GM13976 (cell line): ENCODE results near the gene TSSK3.
A peak's percentile ranks its signal among the peaks of the same experiment; 100 is the strongest.

Experiments used
- DNase-seq: peaks from one replicate; pipeline ENCODE4 v3.0.0; 2012; ENCODE audit warnings: low spot score
- in situ Hi-C: fragments of 300-500 bp; cut with MboI; formaldehyde crosslinking; loops from one replicate; pipeline ENCODE4 v1.12.0; 2022; ENCODE audit warnings: low sequenced_read_pairs, mixed read lengths, inconsistent platforms; ENCODE audit not compliant: unreplicated experiment
- TF ChIP-seq, protein P1 (sequence below): IDR thresholded peaks from 2 replicates; pipeline ENCODE4 v1.5.1; 2012; ENCODE audit warnings: borderline replicate concordance, mild to moderate bottlenecking; ENCODE audit not compliant: insufficient read depth; ENCODE audit errors: extremely low read depth, missing control alignments, control extremely low read depth

Gene TSSK3

DNA sequence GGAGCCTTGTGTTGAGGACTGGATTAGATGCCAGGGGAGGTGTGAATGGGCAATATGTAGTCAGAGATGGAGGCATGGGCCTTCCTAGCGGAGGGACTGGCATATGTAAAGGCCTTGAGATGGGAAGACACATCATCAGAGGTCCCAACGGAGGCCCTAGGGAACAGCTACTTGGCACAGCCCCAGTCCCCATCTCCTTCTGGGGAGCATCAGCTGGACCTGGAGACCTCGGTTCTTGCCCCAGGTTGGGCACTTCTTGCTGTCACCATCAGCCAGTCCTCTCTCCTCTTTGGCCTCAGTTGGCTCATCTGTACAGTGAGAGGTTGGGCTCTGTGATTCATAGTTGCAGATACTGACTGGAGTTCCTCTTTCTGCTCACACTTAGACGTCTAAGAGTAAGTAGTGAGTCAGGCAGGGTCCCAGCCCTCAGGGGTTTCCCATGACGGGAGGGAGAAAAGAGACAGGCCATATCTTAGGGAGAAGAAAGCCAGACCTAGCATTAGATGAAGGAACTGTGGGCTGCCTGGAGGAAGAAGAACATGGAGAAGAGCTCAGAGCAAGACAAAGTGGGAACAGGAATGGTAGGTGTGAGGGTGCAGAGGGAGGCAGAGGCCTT lies 22.9 kb upstream of the TSSK3 start:
- in situ Hi-C loops = no loop called here
- DNase-seq = peak; percentile 73
- TF ChIP-seq, protein P1, sequence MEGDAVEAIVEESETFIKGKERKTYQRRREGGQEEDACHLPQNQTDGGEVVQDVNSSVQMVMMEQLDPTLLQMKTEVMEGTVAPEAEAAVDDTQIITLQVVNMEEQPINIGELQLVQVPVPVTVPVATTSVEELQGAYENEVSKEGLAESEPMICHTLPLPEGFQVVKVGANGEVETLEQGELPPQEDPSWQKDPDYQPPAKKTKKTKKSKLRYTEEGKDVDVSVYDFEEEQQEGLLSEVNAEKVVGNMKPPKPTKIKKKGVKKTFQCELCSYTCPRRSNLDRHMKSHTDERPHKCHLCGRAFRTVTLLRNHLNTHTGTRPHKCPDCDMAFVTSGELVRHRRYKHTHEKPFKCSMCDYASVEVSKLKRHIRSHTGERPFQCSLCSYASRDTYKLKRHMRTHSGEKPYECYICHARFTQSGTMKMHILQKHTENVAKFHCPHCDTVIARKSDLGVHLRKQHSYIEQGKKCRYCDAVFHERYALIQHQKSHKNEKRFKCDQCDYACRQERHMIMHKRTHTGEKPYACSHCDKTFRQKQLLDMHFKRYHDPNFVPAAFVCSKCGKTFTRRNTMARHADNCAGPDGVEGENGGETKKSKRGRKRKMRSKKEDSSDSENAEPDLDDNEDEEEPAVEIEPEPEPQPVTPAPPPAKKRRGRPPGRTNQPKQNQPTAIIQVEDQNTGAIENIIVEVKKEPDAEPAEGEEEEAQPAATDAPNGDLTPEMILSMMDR = no peak

DNA sequence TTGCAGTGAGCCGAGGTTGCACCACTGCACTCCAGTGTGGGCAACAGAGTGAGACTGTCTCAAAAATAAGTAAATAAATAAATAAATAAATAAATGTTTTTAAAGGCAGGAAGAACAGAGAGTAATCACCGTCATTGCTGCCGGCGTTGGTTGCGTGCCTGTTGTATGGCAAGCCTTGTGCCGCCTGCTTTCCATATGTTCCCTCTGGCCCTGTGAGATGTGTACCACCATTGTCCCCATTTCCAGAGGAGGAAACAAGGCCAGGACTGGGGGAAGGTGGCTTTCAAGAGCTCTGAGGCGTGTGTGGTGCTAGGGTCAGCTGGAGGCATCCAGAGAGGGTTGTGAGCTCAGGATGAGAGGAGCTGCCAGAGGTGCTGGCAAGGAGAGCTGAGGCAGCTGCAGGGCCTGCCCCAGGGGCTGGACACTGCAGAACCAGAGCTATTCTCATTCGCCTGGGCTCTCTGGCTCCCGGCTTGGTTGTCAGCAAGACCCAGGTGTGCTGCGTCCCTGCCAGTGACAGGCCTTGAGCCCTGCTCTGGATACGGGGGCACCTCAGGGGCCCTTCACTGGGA lies 21.1 kb upstream of the TSSK3 start:
- in situ Hi-C loops = no loop called here
- no peak for DNase-seq
- TF ChIP-seq, protein P1 = no peak

DNA sequence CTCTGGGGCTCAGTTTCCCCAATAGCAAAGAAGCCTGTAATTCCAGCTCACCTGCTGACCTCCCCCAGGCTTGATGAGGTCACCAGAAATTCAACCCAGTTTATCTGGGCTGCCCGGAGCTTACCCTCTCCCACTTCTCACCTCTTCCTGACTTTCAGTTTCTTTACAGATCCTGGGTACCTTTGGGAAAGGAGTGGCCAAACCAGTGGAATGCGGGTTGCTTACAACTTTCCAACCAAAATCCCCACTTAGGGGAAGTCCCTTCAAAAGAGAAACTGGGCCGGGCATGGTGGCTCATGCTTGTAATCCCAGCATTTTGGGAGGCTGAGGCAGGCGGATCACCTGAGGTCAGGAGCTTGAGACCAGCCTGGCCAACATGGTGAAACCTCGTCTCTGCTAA lies 20.4 kb upstream of the TSSK3 start:
- in situ Hi-C loops = no loop called here
- no peak for DNase-seq
- TF ChIP-seq, protein P1 = no peak

DNA sequence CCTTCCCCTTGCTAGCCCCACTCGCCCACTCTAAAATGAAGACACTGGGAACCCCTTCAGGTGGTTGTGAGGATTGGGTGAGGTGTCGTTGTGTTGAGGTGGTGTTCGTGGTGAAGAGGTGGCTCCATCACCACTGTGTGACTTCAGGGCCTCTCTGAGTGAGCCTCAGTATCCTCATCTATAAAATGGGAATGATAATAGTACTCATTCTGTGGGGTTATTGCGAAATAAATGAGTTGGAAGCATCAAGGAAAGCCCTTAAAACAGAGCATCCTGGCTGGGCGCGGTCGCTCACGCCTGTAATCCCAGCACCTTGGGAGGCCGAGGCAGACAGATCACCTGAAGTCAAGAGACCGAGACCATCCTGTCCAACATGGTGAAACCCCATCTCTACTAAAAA lies 19.6 kb upstream of the TSSK3 start:
- no peak for DNase-seq
- in situ Hi-C loops = no loop called here
- TF ChIP-seq, protein P1 = no peak

DNA sequence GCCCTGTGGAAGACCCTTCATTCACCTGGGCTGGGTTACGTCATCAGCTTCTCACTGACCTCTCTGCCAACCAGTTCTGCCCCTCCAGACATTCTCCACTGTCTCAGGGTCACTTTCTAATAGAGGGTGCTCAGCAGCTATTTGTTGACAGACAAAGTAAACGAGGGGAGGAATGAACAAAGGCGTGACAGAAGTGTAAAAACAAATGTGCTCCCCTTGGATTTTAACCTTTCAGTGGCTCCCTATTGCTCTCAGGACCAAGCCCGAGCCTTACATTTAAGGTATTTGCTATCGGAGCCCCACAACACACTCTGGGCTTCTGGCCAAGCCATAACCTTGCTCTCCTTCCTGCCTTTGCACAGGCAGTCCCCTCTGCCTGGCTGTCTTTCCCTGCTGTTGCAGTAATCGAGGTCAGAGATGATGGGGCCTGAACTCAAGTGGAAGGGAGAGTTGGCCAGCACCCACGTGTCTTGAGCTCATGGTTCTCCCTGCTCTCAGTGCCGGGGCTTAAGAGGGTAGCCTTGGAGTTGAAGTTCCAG lies 17.0 kb upstream of the TSSK3 start:
- in situ Hi-C loops = no loop called here
- DNase-seq = no peak
- TF ChIP-seq, protein P1 = no peak

DNA sequence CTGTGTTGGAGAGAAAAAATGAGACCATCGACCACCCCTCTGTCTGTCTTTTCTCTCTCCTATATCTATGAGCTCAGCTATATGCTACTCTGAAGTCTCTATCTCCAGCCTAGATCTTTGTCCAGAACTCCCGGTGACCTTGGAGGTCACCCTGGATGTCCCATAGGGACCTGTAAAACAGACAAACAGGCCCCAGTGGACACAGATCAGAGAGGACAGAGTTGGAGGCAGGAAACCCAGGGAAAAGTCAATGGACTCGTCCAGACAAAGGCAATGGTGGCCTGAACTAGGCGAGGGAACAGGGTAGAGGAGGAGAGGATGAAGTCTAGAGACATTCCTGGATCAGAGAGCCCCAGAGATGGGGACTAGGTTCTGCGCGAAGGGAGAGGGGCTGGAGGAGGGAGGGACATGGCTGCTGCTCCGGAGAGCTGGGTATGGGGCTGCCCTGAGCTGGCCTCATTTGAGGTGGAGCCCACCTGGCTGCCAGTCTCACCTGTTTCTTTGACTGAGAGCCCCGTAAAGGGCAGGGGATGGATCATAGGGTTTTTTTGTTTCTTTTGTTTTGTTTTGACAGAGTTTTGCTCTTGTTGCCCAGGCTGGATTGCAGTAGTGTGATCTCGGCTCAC lies 15.7 kb upstream of the TSSK3 start:
- TF ChIP-seq, protein P1 = no peak
- in situ Hi-C loops = no loop called here
- no peak for DNase-seq
